Endodermal cell (in vitro differentiated cells): Measurements from ENCODE around the gene CREG1. TPM values are rescaled to one million over a fixed set of nuclear protein-coding genes. Genes with fewer than 3 reads are reported as not detected.

Experiments used
- DNase-seq: peaks from one replicate; pipeline ENCODE4 v3.0.0-alpha.2; 2017
- H3K27ac ChIP-seq: 2 replicates; pipeline ENCODE4 v1.5.1; 2013; ENCODE audit warnings: mild to moderate bottlenecking, low read depth, low read length, moderate library complexity
- H3K27me3 ChIP-seq: 2 replicates; pipeline ENCODE4 v1.6.1; 2013; ENCODE audit warnings: mild to moderate bottlenecking, low read length, moderate library complexity; ENCODE audit not compliant: insufficient read depth, control insufficient read depth, poor library complexity, severe bottlenecking
- H3K36me3 ChIP-seq: 2 replicates; pipeline ENCODE4 v1.7.0; 2013; ENCODE audit warnings: mild to moderate bottlenecking, low read length, moderate library complexity; ENCODE audit not compliant: control insufficient read depth, insufficient read depth
- H3K4me1 ChIP-seq: one replicate; pipeline ENCODE4 v1.7.0; 2013; ENCODE audit warnings: low read length; ENCODE audit not compliant: control insufficient read depth, insufficient read depth
- H3K4me3 ChIP-seq: 2 replicates; pipeline ENCODE4 v1.5.1; 2013; ENCODE audit warnings: mild to moderate bottlenecking, low read length, moderate library complexity
- H3K9ac ChIP-seq: 2 replicates; pipeline ENCODE4 v1.6.1; 2013; ENCODE audit warnings: mild to moderate bottlenecking, low read length, moderate library complexity; ENCODE audit not compliant: poor library complexity, severe bottlenecking; ENCODE audit errors: extremely low read depth
- H3K9me3 ChIP-seq: 2 replicates; pipeline ENCODE4 v1.6.1; 2013; ENCODE audit warnings: mild to moderate bottlenecking, low read length, moderate library complexity; ENCODE audit not compliant: control insufficient read depth
- H3K27ac Mint-ChIP-seq: 2 replicates; pipeline ENCODE4 v1.8.0; 2020; ENCODE audit warnings: mixed read lengths
- H3K27me3 Mint-ChIP-seq: 2 replicates; pipeline ENCODE4 v1.8.0; 2021; ENCODE audit warnings: mild to moderate bottlenecking, mixed read lengths; ENCODE audit not compliant: insufficient read depth
- H3K36me3 Mint-ChIP-seq: 2 replicates; pipeline ENCODE4 v1.8.0; 2020; ENCODE audit warnings: low read depth, mixed read lengths
- H3K4me1 Mint-ChIP-seq: 2 replicates; pipeline ENCODE4 v1.8.0; 2020; ENCODE audit warnings: mixed read lengths
- H3K4me3 Mint-ChIP-seq: 2 replicates; pipeline ENCODE4 v1.8.0; 2020; ENCODE audit warnings: mild to moderate bottlenecking, moderate library complexity, mixed read lengths
- H3K9me3 Mint-ChIP-seq: 2 replicates; pipeline ENCODE4 v1.8.0; 2020; ENCODE audit warnings: mild to moderate bottlenecking, mixed read lengths
- WGBS, 2 experiments: methylation state at CpG; one replicate each; pipeline versions ENCODE4 v1.1.5 to v1.1.7; 2013; ENCODE audit warnings: missing lambda C conversion rate in 2 of 2, mixed read lengths in 1 of 2; ENCODE audit not compliant: insufficient coverage in 1 of 2, insufficient read length in 1 of 2; 5-methylcytosine and 5-hydroxymethylcytosine counted together
- total RNA-seq, 2 donors: library from RNA; stranded (reverse); fragmentation: NEBNext Ultra II Directional in 1 of 2; extraction: Animal tissue kit (Norgen Biotek cat#: 25700) in 1 of 2; gene quantifications; 2 replicates in 1 of 2; 3 replicates in 1 of 2; pipeline ENCODE4 v1.2.1, GENCODE V29; 2021
- TF ChIP-seq, protein P1 (sequence below): fragments of 200-600 bp; sonication (generic); conservative IDR thresholded peaks from 2 replicates; pipeline ENCODE4 v1.5.0; 2021; ENCODE audit warnings: antibody characterized with exemption, mild to moderate bottlenecking

The CREG1 gene
- total RNA-seq, 2 donors from 2014 or later: 19.0 to 19.7 TPM

DNA sequence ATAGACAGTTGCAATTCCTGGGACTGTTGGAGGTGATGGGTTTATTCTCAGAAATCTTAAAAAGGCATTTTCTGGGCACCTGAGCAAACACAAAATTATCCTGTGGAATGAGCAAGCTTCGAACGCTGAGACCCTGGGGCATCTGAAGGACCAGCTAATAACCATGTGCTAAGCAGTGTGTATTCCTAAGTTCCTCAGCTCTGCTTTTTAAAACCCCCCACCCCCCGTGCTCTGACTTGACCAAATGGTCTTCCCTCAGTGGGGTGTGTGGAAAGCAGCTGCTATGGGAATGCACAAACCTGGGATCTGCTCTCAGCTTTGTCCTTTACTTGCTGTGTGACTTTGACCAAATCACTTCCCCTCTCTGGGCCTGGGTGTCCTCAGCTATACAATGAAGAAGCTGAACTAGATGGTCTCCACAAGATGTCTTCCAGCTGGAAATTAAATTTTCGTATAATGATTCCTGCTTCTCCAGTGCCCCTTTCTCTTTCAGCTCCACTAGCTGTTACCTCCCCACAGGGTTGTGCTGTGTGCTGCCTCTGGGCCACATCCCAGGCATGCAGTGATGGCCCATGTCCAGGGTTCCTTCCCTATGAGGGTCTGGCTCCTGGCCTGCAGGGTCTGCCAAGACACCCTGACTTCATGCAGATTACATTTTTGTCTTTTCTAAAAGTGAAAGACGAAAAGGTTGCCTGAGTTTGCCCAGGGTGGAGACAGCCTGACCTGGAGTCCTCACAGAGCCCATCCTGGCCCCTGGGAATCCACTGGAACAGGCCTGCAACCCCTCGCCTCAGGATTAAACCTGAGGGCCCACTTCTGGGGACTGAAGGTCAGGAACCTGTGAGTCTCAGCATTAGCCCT lies 20.4 kb downstream of the CREG1 start:
- Mint-ChIP-seq H3K4me1 (no peaks in the 10 kb centered on the region), H3K27me3 (peaks cover 8% of the 10 kb centered on the region), H3K9me3 (no peaks in the 10 kb centered on the region), H3K4me3 (no peak overlapping the region), H3K27ac (no peak overlapping the region), H3K36me3 (no peaks in the 10 kb centered on the region)
- WGBS, 2 experiments: 85 to 100% methylated on average over 3 to 6 of the region's 6 CpGs
- H3K4me1 ChIP-seq: no peaks in the 10 kb centered on the region
- TF ChIP-seq, protein P1, sequence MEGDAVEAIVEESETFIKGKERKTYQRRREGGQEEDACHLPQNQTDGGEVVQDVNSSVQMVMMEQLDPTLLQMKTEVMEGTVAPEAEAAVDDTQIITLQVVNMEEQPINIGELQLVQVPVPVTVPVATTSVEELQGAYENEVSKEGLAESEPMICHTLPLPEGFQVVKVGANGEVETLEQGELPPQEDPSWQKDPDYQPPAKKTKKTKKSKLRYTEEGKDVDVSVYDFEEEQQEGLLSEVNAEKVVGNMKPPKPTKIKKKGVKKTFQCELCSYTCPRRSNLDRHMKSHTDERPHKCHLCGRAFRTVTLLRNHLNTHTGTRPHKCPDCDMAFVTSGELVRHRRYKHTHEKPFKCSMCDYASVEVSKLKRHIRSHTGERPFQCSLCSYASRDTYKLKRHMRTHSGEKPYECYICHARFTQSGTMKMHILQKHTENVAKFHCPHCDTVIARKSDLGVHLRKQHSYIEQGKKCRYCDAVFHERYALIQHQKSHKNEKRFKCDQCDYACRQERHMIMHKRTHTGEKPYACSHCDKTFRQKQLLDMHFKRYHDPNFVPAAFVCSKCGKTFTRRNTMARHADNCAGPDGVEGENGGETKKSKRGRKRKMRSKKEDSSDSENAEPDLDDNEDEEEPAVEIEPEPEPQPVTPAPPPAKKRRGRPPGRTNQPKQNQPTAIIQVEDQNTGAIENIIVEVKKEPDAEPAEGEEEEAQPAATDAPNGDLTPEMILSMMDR: no peak
- no peak for DNase-seq
- H3K9ac ChIP-seq: no peak overlapping the region
- no peaks in the 10 kb centered on the region for H3K27me3 ChIP-seq
- H3K36me3 ChIP-seq: no peaks in the 10 kb centered on the region
- H3K27ac ChIP-seq: no peak overlapping the region
- no peak overlapping the region for H3K4me3 ChIP-seq
- H3K9me3 ChIP-seq: no peaks in the 10 kb centered on the region

GRCh38 chr1:167532375-167532774 lies 21.2 kb downstream of the CREG1 start:
- Histone ChIP-seq H3K27ac (no peak overlapping the region), H3K9me3 (no peaks in the 10 kb centered on the region), H3K9ac (no peak overlapping the region), H3K27me3 (no peaks in the 10 kb centered on the region), H3K36me3 (no peaks in the 10 kb centered on the region), H3K4me3 (no peak overlapping the region), H3K4me1 (no peaks in the 10 kb centered on the region)
- H3K4me1 Mint-ChIP-seq: no peaks in the 10 kb centered on the region
- no peak overlapping the region for H3K27ac Mint-ChIP-seq
- H3K27me3 Mint-ChIP-seq: peaks cover 10% of the 10 kb centered on the region
- H3K9me3 Mint-ChIP-seq: no peaks in the 10 kb centered on the region
- H3K36me3 Mint-ChIP-seq: no peaks in the 10 kb centered on the region
- no peak for DNase-seq
- TF ChIP-seq, protein P1: no peak
- no peak overlapping the region for H3K4me3 Mint-ChIP-seq

DNA sequence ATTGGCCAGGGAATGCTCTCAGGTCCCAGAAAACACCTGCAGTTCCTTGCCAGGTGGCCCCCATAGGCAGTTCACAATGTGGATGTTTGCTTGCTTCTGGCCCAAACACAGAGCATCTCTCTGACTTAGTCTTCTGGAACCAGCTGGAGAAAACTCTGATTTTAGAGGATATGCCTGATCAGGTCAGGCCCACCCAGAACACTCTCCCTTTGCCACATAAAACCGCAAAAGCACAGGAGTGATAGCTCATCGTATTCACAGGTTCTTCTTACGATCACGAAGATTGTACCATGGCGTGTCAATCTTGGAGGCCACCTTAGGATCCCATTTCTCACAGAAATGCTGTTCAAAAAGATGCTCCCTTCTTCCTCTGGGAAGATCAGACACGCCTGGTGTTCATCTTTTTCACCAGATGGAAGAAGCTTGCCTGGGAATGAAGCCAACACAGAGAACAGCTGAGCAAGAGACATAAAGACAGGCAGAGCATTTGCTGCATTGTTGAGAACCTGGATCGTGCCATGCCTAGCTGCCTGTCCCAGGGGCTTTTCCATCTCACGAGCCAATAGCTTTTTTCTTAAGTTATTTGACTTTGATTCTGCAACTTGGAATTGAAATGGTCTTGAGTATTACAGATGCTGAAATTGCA lies 23.6 kb downstream of the CREG1 start:
- Histone ChIP-seq H3K27ac (no peak overlapping the region), H3K27me3 (no peaks in the 10 kb centered on the region), H3K9ac (no peak overlapping the region), H3K4me3 (no peak overlapping the region), H3K4me1 (peaks cover 4% of the 10 kb centered on the region), H3K36me3 (no peaks in the 10 kb centered on the region), H3K9me3 (no peaks in the 10 kb centered on the region)
- H3K27ac Mint-ChIP-seq: no peak overlapping the region
- peaks cover 12% of the 10 kb centered on the region for H3K27me3 Mint-ChIP-seq
- DNase-seq: no peak
- TF ChIP-seq, protein P1: no peak
- no peaks in the 10 kb centered on the region for H3K36me3 Mint-ChIP-seq
- no peak overlapping the region for H3K4me3 Mint-ChIP-seq
- peaks cover 6% of the 10 kb centered on the region for H3K4me1 Mint-ChIP-seq
- no peaks in the 10 kb centered on the region for H3K9me3 Mint-ChIP-seq
- WGBS, 2 experiments: 92 to 93% methylated on average over 8 of the region's 8 CpGs
